Upper lobe of left lung (tissue), 6 donors: ENCODE results near the gene CXCL8. TPM values are rescaled to one million over a fixed set of nuclear protein-coding genes. Genes with fewer than 3 reads are reported as not detected.

Source experiments
- ATAC-seq, 2 donors: fragments of 200-7000 bp; cut with Tn5 transposase; one replicate each; pipeline ENCODE4 v1.9.1; 2022; ENCODE audit warnings: mild to moderate bottlenecking in 2 of 2, moderate library complexity in 2 of 2; ENCODE audit not compliant: low FRiP score in 2 of 2
- DNase-seq, 2 donors: peaks; one replicate each; pipeline ENCODE4 v3.0.0-alpha.2; 2019 to 2020
- H3K27ac ChIP-seq, 4 donors: fragments of 200-600 bp; sonication (generic); one replicate each; pipeline ENCODE4 v1.5.1; 2016 to 2019
- H3K27me3 ChIP-seq, 4 donors: fragments of 200-600 bp; sonication (generic); one replicate each; pipeline ENCODE4 v1.5.1; 2017 to 2019
- H3K36me3 ChIP-seq, 4 donors: fragments of 200-600 bp; sonication (generic); one replicate each; pipeline ENCODE4 v1.5.1; 2016 to 2019
- H3K4me1 ChIP-seq, 4 donors: fragments of 200-600 bp; sonication (generic); one replicate each; pipeline ENCODE4 v1.5.1; 2018 to 2019
- H3K4me3 ChIP-seq, 4 donors: fragments of 200-600 bp; sonication (generic); one replicate each; pipeline ENCODE4 v1.5.1; 2017 to 2019; ENCODE audit warnings: mild to moderate bottlenecking in 2 of 4, moderate library complexity in 1 of 4
- H3K9me3 ChIP-seq, 4 donors: fragments of 200-600 bp; sonication (generic); one replicate each; pipeline ENCODE4 v1.5.1; 2018 to 2019
- CTCF ChIP-seq, 6 experiments: fragments of 450-650 bp in 4 of 6; fragments of 200-600 bp in 2 of 6; sonication (generic) in 2 of 6; IDR thresholded peaks; one replicate each; pipeline ENCODE4 v1.5.1; 2016 to 2019; ENCODE audit warnings: antibody characterized with exemption in 6 of 6
- EP300 ChIP-seq, 4 donors: sonication (generic); formaldehyde crosslinking; IDR thresholded peaks; one replicate each; pipeline ENCODE4 v1.5.1; 2017; ENCODE audit warnings: antibody characterized with exemption in 4 of 4, control low read depth in 2 of 4
- POLR2A ChIP-seq, 4 donors: fragments of 450-650 bp; IDR thresholded peaks; one replicate each; pipeline ENCODE4 v1.5.1; 2016 to 2017; ENCODE audit warnings: antibody characterized with exemption in 4 of 4, mild to moderate bottlenecking in 2 of 4
- POLR2AphosphoS5 ChIP-seq, 2 donors: sonication (generic); formaldehyde crosslinking; IDR thresholded peaks; one replicate each; pipeline ENCODE4 v1.5.1; 2017; ENCODE audit warnings: antibody characterized with exemption in 2 of 2
- WGBS, 2 donors: methylation state at CpG; one replicate each; pipeline ENCODE4 v1.1.5; 2017 to 2018; 5-methylcytosine and 5-hydroxymethylcytosine counted together
- total RNA-seq, 6 donors: library from RNA; depleted of rRNA in 4 of 6; stranded (reverse); fragments of >200 nt in 4 of 6; gene quantifications; one replicate each; pipeline versions ENCODE4 v1.1.0 to v1.2.1, GENCODE V29; 2016 to 2021
- donor health status: DM: no; HTN: no; CAD: no; lungs with moderate emphysema.
- donor health status: DM: no; HTN: yes; CAD: no; lungs with severe emphysema.

The CXCL8 gene
- total RNA-seq, 6 donors from 2014 or later, result 3.7 to 35.6 (median 12.2) TPM

- no peaks in the 10 kb centered on the region for H3K27me3 ChIP-seq
- no peak for ATAC-seq
- TF ChIP-seq CTCF (IDR thresholded peaks at IDR 0.05) (no peak), POLR2AphosphoS5 (IDR thresholded peaks at IDR 0.05) (no peak), EP300 (IDR thresholded peaks at IDR 0.05) (no peak), POLR2A (IDR thresholded peaks at IDR 0.05) (no peak)
- 73 to 87% methylated on average over 5 of the region's 5 CpGs for WGBS, 2 donors
- no peak for DNase-seq
- no peaks in the 10 kb centered on the region for H3K36me3 ChIP-seq
- no peak overlapping the region for H3K27ac ChIP-seq
- H3K4me1 ChIP-seq, result peaks cover 17 to 22% (median 19%) of the 10 kb centered on the region in 4 donors
- no peaks in the 10 kb centered on the region for H3K9me3 ChIP-seq
- no peak overlapping the region for H3K4me3 ChIP-seq
Measured at GRCh38 chr4:73744203-73744602, 3.8 kb downstream of the CXCL8 start.

- DNase-seq (no peak), ATAC-seq (no peak)
- H3K27ac ChIP-seq, result no peak overlapping the region
- no peaks in the 10 kb centered on the region for H3K4me1 ChIP-seq
- H3K36me3 ChIP-seq, result no peaks in the 10 kb centered on the region
- H3K9me3 ChIP-seq, result no peaks in the 10 kb centered on the region
- no peak overlapping the region for H3K4me3 ChIP-seq
- H3K27me3 ChIP-seq, result no peaks in the 10 kb centered on the region
- TF ChIP-seq POLR2A (IDR thresholded peaks at IDR 0.05) (no peak), POLR2AphosphoS5 (IDR thresholded peaks at IDR 0.05) (no peak), CTCF (IDR thresholded peaks at IDR 0.05) (no peak), EP300 (IDR thresholded peaks at IDR 0.05) (no peak)
Measured at GRCh38 chr4:73750730-73751129, 10.4 kb downstream of the CXCL8 start.

- no peak for TF ChIP-seq CTCF (IDR thresholded peaks at IDR 0.05)
- no peak for TF ChIP-seq POLR2A (IDR thresholded peaks at IDR 0.05)
- no peak for TF ChIP-seq EP300 (IDR thresholded peaks at IDR 0.05)
- TF ChIP-seq POLR2AphosphoS5 (IDR thresholded peaks at IDR 0.05), result no peak
- 36 to 53% methylated on average over 2 of the region's 2 CpGs for WGBS, 2 donors
Measured at GRCh38 chr4:73751166-73751565, 10.8 kb downstream of the CXCL8 start.

GRCh38 chr4:73751830-73752229, 11.5 kb downstream of the CXCL8 start:
- no peaks in the 10 kb centered on the region for H3K36me3 ChIP-seq
- DNase-seq (no peak), ATAC-seq (no peak)
- 85 to 91% methylated on average over 1 of the region's 1 CpG for WGBS, 2 donors
- TF ChIP-seq POLR2AphosphoS5 (IDR thresholded peaks at IDR 0.05) (no peak), CTCF (IDR thresholded peaks at IDR 0.05) (no peak), POLR2A (IDR thresholded peaks at IDR 0.05) (no peak), EP300 (IDR thresholded peaks at IDR 0.05) (no peak)
- H3K9me3 ChIP-seq, result no peaks in the 10 kb centered on the region
- no peak overlapping the region for H3K4me3 ChIP-seq
- no peaks in the 10 kb centered on the region for H3K4me1 ChIP-seq
- H3K27me3 ChIP-seq, result no peaks in the 10 kb centered on the region
- H3K27ac ChIP-seq, result no peak overlapping the region

More at GRCh38 chr4:73751166-73751565, 10.8 kb downstream of the CXCL8 start:
- no peak for DNase-seq
- no peak for ATAC-seq
- H3K4me3 ChIP-seq, result no peak overlapping the region
- no peaks in the 10 kb centered on the region for H3K36me3 ChIP-seq
- H3K4me1 ChIP-seq, result no peaks in the 10 kb centered on the region
- no peak overlapping the region for H3K27ac ChIP-seq
- H3K27me3 ChIP-seq, result no peaks in the 10 kb centered on the region
- H3K9me3 ChIP-seq, result no peaks in the 10 kb centered on the region

GRCh38 chr4:73752424-73752823, 12.1 kb downstream of the CXCL8 start:
- 75 to 76% methylated on average over 3 of the region's 3 CpGs for WGBS, 2 donors
- Histone ChIP-seq H3K27me3 (no peaks in the 10 kb centered on the region), H3K4me1 (no peaks in the 10 kb centered on the region), H3K4me3 (no peak overlapping the region), H3K36me3 (no peaks in the 10 kb centered on the region), H3K27ac (no peak overlapping the region), H3K9me3 (no peaks in the 10 kb centered on the region)
- DNase-seq (no peak), ATAC-seq (no peak)
- TF ChIP-seq CTCF (IDR thresholded peaks at IDR 0.05) (no peak), EP300 (IDR thresholded peaks at IDR 0.05) (no peak), POLR2AphosphoS5 (IDR thresholded peaks at IDR 0.05) (no peak), POLR2A (IDR thresholded peaks at IDR 0.05) (no peak)
